Measurements from ENCODE around the gene NEK3. TPM values are rescaled to one million over a fixed set of nuclear protein-coding genes. Genes with fewer than 3 reads are reported as not detected.
"Not testable (repeated sequence)": the region's sequence is repeated elsewhere in the genome, so short reads cannot be mapped to it uniquely, and the experiment has no call there.

The NEK3 gene
- polyA plus RNA-seq, 3 donors = 28.1 to 40.0 (median 38.5) TPM

DNA sequence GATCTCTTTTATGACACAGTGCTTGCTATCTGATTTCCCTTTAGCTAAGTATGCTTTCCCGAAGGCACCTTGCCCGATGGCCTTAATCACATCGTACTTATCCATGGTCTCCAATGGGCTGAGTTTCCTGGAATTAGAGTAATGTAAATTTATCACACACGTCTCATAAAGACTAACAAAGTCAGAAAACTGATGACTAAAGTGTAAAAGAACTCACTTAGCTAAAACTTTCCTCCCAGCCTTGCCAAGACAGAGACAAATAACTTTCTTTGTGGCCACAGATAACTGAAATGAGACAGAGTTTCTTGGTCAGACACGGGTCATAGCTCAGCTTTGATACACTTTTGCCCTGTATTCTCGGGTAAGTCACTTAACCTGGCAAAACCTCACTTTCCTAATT, 32.0 kb downstream of the NEK3 start:
- no peak for DNase-seq

GRCh38 chr13:52125547-52125946, 33.9 kb downstream of the NEK3 start:
- no peak for DNase-seq

DNA sequence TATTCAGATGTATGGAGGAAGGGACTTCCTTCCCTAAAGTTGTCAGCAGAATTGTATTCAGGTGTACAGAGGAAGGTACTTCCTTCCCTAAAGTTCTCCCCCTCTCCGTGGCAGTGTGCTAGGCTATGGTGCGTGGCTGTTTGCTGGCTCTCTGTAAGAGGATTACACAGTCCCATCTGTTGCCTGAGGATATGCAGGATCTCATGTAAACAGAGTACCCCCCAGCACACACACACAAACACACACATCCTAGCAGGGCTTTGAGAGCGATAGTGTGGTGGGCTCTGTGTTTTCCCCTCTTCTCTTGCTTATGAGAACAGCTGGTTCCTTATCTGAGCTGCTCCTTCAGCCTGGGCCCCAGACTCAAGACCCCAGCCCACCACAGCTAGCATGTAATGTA, 40.8 kb downstream of the NEK3 start:
- no peak for DNase-seq

DNA sequence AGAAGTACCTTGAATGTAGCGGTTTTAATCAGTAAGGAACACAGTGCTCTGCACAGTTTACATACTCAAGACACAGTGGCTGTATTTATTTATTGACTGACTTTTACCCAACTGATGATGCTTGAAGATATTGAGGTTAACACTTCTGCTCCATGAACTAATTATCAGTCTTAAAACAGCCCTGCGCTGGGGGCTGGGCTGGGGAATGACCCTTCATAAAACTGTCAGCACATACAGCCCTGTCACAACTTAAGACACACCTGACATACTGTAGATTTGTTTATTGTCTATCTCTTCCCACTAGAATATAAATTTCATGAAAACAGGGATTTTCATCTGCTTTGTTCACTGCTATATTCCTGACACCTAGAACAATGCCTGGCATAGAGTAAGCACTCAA, 41.3 kb downstream of the NEK3 start:
- no peak for DNase-seq

GRCh38 chr13:52112591-52112990, 46.8 kb downstream of the NEK3 start:
- DNase-seq = no peak

DNA sequence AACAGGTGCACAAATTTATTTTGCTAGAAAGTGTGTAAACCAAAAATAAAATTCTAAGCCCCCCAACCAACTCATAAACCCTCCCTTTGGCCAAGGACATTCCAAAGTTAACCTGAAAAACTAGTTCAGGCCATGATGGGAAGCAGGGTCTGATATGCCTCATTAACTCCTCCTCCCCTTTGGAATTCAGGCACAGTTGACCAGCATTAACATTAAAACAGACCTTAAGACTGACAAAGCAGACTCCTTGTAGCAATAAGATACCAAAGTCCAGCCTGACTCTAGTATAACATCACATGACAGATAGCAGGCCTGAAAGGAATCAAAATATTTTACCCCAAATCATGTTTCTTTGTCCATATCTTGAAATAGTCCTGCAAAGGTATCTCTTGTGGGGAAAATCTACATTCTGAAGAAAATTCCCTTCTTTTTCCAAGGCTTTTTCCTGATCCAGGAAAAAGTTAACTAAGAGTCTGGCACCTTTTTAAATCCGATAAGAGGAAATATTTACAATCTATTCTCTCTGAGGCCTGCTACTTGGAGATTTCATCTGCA, 50.2 kb downstream of the NEK3 start:
- peak; percentile 69 for DNase-seq

- no peak for DNase-seq
Observed at GRCh38 chr13:52105841-52106240, 53.6 kb downstream of the NEK3 start.

DNA sequence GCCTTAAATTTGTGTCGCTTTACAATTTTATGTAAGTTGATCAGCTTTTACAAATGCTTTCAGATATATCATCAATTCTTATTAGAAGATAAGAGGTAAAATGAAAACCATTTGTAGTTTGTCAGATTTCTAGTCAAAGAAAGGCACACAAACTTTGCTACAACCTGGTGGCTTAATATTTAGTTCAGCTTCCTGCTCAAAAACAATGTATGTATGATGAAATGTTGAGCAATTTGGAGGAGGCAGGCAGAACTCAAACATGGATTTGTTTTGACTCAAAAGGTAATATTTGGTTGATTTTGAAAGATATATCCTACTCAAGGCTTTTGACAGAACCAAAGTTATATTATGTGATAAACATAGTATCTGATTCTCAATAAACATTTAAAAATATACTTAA, 54.8 kb downstream of the NEK3 start:
- DNase-seq = no peak

DNA sequence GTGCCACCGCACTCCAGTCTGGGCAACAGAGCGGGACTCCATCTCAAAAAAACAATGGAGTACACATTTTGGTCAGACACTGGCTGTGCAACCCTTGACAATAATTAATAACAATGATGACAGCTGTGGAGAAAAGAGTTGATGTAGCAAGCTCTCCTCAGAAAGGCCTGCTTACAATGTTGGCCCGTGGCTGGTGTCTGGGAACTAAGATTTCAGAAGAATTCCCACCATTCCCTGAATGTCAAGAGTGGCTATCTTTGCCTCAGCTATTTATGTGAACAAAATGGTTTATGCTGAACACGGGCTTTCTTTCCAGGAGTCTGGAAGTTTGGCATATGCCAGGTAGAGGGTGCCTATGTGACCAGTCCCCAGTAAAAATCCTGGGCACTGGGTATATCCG, 56.0 kb downstream of the NEK3 start:
- DNase-seq = no peak

DNA sequence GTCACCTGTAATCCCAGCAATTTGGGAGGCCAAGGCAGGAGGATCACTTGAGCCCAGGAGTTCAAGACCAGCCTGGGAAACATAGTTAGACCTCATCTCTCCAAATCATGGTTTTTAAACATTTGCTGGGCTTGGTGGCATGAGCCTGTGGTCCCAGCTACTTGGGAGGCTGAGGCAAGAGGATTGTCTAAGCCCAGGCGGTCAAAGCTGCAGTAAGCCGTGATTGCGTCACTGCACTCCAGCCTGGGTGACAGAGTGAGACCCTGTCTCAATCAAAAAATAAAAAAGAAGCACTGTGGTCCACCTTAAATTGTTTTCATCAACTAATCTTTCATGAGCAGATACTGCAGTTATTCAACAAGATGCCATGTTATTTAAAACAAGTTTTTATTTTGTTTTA, 57.0 kb downstream of the NEK3 start:
- DNase-seq = not testable (repeated sequence)

- no peak for DNase-seq
Observed at GRCh38 chr13:52097197-52097596, 62.2 kb downstream of the NEK3 start.

- no peak for DNase-seq
Observed at GRCh38 chr13:52096748-52097147, 62.6 kb downstream of the NEK3 start.

DNA sequence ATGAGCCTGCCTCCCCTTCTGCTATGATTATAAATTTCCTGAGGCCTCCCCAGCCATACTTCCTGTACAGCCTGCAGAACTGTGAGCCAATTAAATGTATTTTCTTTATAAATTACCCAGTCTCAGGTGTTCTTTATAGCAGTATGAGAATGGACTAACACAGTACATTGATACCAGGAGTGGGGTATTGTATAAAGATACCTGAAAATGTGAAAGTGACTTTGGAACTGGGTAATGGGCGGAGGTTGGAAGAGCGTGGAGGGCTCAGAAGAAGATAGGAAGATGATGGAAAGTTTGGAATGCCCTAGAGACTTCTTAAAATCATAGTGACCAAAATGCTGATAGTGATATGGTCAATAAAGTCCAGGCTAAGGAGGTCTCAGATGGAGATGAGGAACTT, 63.3 kb downstream of the NEK3 start:
- no peak for DNase-seq

- DNase-seq = no peak
Observed at GRCh38 chr13:52092087-52092486, 67.3 kb downstream of the NEK3 start.

GRCh38 chr13:52091473-52091872, 67.9 kb downstream of the NEK3 start:
- DNase-seq = no peak

DNA sequence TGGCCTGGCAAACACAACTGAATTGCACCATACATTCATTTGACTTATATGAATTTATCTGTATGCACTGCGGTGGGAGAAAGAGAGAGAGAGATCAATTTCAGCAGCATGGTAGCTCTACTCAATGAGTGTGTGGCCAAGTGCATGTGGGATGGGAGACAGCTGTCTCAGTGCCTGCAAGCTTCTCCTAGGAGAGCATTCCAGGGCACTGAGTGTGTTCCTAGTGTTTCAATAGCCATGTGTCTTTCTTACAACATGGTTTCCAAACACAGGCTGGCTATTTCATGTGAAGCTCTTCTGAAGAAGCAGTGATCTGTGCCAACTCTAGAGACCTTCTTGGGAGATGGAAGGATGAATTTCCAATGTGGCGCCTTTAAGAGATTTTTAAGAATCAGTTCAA, 74.0 kb downstream of the NEK3 start:
- no peak for DNase-seq

DNA sequence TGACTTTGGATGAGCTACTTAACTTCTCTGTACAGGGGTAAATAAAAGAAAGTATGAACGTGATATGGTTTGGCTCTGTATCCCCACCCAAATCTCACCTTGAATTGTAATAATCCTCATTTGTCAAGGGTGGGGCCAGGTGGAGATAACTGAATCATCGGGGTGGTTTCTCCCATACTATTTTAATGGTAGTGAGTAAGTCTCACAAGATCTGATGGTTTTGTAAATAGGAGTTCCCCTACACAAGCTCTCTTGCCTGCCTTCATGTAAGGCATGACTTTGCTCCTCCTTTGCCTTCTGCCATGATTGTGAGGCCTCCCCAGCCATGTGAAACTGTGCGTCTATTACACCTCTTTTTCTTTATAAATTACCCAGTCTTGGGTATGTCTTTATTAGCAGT, 74.4 kb downstream of the NEK3 start:
- not testable (repeated sequence) for DNase-seq

Other genes starting within 250 kb of the NEK3 start
- 10 to 100 TPM; 18.2 to 28.1 (median 24.7) TPM for gene ATP7B, start 148.1 kb downstream of the NEK3 start, polyA plus RNA-seq (ENCODE audit: insufficient read length in 3 of 3)
- 10 to 100 TPM; 25.6 to 36.8 (median 28.1) TPM for gene ALG11, start 147.2 kb downstream of the NEK3 start, polyA plus RNA-seq (ENCODE audit: insufficient read length in 3 of 3)
- gene UTP14C, start 134.9 kb downstream of the NEK3 start, polyA plus RNA-seq (ENCODE audit: insufficient read length in 3 of 3) = 10 to 100 TPM; 29.2 to 34.9 (median 30.5) TPM
- gene NEK5, start 30.5 kb downstream of the NEK3 start, polyA plus RNA-seq (ENCODE audit: insufficient read length in 3 of 3) = 1 to 10 TPM; 2.5 to 8.5 (median 5.5) TPM
- 1 to 10 TPM; 7.3 to 8.1 (median 8.0) TPM for gene THSD1, start 246.6 kb upstream of the NEK3 start, polyA plus RNA-seq (ENCODE audit: insufficient read length in 3 of 3)

Measured in renal pelvis (tissue), 4 donors.